HG02571 (cell line): ENCODE results near the gene SDC4.

ENCODE experiments used
- ATAC-seq: cut with Tn5 transposase; IDR thresholded peaks from one replicate; pipeline ENCODE4 v1.9.1; 2021; ENCODE audit warnings: mild to moderate bottlenecking, moderate library complexity; ENCODE audit not compliant: unreplicated experiment

Gene SDC4

DNA sequence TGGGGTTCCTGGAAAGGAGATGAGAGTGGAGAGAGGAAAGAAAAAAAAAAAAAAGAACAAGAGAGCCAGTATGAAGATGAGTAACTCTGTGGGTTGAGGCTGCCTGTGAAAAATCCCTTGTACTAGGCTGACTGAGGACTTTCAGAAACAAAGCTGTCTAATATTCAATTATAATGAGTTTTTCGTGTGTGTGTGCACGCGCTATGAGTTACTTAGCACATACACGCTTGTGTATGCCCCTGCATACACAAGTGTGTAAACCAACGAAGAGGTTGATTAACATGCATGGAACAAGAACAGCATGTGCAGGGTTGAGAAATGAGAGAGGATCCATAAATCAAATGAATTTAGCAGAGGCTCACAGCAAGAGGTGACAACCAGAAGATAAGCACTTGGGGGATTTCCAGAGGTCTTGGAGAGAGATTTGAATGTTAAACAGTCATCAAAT lies 46.4 kb downstream of the SDC4 start:
- ATAC-seq, result no peak

- ATAC-seq, result no peak
These were observed 47.3 kb downstream of the SDC4 start for GRCh38 chr20:45300961-45301360.

GRCh38 chr20:45299786-45300185 lies 48.4 kb downstream of the SDC4 start:
- ATAC-seq, result no peak

GRCh38 chr20:45297786-45298497 lies 50.3 kb downstream of the SDC4 start:
- no peak for ATAC-seq

- no peak for ATAC-seq
These were observed 53.6 kb downstream of the SDC4 start for GRCh38 chr20:45294659-45295058.

GRCh38 chr20:45294003-45294368 lies 54.2 kb downstream of the SDC4 start:
- no peak for ATAC-seq

DNA sequence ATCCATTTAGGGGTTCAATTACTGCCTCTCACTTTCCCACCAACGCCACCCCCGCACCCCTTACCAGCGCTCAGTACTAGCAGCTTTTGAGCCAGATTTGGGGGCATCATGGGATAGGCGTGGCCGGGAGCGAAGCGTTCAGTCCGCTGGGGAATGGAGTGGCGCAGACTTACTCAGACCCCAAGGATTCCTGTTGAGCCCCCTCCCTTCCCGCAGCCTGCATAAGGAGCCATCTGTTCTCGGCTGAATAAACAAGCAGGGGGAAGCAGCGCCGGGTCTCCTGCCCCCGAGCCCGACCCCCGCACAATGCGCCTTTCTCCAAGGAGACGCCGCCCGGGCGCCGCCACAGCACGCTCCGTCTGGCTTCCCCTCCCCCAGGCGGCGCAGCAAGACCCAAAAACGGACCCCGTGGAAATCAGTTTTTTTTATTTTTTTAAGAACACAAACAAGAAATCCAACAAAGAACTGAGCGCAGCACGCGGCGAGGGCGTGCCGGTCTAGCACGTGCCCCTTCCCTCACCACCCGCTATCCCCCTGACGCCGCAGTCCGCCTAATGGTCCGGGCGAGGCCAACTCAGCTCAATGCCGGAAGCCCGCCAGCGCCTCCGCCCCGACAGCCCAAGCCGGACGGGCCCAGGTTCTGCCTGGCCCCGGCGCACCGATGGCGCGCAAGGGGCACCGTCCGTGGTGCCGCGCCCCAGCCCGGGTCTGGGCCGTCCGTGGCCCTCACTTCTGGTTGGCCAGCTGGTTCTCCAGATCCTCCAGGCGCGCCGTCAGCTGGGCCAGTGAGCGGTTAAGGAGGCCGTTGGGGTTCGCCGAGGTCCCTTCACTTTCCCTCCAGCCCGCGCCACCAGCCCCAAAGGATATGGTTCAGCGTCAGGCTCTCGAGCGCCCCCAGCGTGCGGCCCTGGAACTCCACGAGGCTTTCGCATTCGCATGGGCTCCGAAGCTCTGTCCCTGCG lies 54.9 kb downstream of the SDC4 start:
- no peak for ATAC-seq

DNA sequence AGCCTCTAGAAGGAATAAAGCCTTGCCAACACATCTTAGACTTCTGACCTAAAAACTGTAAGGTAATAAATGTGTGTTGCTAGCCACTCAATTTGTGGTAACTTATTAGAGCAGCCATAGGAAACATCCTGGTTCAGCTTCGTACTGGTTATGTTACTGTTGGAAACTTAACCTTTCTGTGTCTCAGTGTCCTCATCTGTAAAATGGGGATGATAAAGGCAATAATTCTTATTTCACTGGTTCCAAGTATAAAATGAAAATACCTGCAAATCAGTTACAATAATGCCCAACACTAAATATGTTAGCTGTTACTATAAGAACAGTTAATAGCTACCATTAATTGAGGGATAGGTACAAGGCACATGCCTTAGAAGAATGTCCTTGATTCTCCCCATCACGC lies 55.9 kb downstream of the SDC4 start:
- ATAC-seq, result no peak

DNA sequence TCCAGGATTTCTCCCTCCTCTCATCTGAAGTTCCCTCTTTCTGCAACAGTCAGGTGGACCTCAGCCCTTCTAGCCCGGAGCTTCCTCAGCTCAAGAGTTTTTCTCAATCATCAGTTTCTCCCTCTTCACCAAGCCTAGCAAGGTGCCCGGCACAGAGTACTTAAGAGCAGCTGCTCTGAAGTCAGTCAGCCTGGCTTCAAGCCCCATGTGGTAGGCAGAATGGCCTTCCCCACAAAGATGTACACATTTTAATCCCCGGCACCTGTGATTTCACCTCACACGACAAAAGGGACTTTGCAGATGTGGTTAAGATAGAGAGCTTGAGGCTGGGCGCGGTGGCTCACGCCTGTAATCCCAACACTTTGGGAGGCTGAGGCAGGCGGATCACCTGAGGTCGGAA lies 56.7 kb downstream of the SDC4 start:
- ATAC-seq, result no peak

GRCh38 chr20:45290677-45291355 lies 57.4 kb downstream of the SDC4 start:
- ATAC-seq, result no peak

- no peak for ATAC-seq
These were observed 58.1 kb downstream of the SDC4 start for GRCh38 chr20:45289942-45290676.

DNA sequence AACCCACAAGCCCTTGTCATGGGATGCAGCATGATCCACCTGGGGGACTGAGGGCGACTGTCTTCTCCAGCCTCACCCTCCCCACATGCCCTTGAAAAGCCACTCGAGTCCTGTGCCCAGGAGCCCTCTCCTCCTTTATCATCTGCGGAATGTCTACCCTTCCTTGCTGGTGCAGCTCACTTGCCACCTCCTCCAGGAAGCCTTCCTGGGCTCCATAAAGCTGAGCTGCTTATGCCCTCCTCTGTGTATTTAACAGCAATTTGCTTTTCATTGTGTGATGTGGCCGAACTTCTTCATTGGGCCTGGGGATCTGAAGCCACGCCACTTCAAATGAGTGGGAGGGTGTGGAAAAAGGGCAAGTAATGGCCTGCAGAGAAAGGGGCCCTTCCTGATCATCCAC lies 59.4 kb downstream of the SDC4 start:
- no peak for ATAC-seq

DNA sequence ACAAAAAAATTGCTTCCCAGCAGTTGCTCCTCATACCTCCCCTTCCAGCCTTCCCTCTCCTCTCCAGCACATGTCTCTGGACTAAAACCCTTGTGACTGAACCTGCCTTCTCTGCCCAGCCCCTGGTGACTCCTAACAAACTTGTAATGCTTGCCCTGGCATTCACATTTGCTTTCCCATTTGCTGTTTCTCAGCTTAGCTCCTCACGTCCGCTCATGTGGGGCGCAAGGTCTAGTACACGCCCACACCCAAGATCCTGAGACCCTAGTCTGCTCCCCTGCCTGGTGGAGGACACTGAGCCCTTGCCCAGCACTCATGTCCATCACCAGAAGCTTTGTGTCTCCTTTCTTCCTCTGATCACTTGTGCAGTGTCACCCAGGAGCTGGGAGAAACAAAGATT lies 59.8 kb downstream of the SDC4 start:
- ATAC-seq, result no peak

GRCh38 chr20:45283551-45284057 lies 64.6 kb downstream of the SDC4 start:
- ATAC-seq, result no peak

DNA sequence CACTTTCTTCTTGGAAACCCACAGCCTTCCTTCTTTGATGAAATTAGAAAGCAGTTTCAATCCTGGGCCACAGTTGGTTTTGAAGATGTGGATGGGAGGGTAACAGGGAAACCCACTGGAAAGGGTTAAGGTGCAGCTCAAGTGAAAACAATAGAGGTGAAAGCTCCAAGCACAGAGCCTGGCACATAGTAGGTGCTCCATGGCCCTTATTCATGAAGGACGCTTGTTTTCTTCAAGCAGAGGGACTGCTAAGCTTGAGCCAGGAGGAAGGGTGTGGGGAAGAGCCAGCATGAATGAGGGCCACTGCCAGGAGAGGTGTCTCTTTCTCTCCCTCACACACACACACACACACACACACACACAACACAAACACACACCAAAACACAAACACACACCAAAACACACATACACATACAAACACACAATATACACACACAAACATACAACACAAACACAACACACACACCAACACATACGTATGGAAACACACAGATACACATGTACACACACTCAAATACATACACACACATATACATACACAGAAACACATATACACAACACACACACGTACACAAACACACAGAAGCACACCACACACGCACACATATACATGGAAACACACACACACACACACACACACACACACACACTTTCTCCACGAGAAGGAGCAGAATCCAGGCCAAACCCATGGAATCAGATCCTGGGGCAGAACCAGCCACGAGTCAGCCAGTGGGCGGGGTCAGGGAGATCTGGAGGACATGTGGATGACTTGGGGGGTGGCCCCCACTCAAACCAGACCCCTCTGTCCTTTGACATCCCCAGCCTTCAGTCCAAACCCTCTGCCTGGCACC lies 65.3 kb downstream of the SDC4 start:
- ATAC-seq, result no peak

GRCh38 chr20:45279992-45280391 lies 68.2 kb downstream of the SDC4 start:
- ATAC-seq, result no peak

GRCh38 chr20:45275338-45275737 lies 72.9 kb downstream of the SDC4 start:
- ATAC-seq, result no peak
